CD4-positive, alpha-beta T cell (primary cell): ENCODE data around the gene GAREM1. TPM values are rescaled to one million over a fixed set of nuclear protein-coding genes. Genes with fewer than 3 reads are reported as not detected.
A peak's percentile ranks its signal among the peaks of the same experiment; 100 is the strongest.

Experiments used
- ATAC-seq: fragments of 200-7000 bp; cut with Tn5 transposase; one replicate; pipeline ENCODE4 v1.10.0; 2022; ENCODE audit warnings: mild to moderate bottlenecking; ENCODE audit not compliant: poor library complexity
- CTCF ChIA-PET: fragments of 350-600 bp; sonication (Branson Sonifier 250); formaldehyde crosslinking; loops from one replicate; lab custom pipeline; 2021; ENCODE audit warnings: antibody characterized with exemption, inconsistent platforms; lab: Charles Lee
- POLR2A ChIA-PET: fragments of 350-600 bp; sonication (Branson Sonifier 250); formaldehyde crosslinking; loops from one replicate; lab custom pipeline; 2021; ENCODE audit warnings: antibody characterized with exemption, inconsistent platforms; lab: Charles Lee
- DNase-seq, 14 experiments: peaks; one replicate each; pipeline ENCODE4 v3.0.0-alpha.2; 2013 to 2020; ENCODE audit warnings: mixed read lengths in 2 of 14
- H3K27ac ChIP-seq, 2 donors: one replicate each; pipeline versions ENCODE4 v1.5.1 to v1.7.0; 2013; ENCODE audit warnings: low read length in 2 of 2, low read depth in 1 of 2, mild to moderate bottlenecking in 1 of 2
- H3K27me3 ChIP-seq, 2 experiments: 1 replicate in 1 of 2; 2 replicates in 1 of 2; pipeline versions ENCODE4 v1.6.1 to v1.7.0; 2013; ENCODE audit warnings: low read length in 2 of 2, control low read depth in 1 of 2, mild to moderate bottlenecking in 1 of 2, moderate library complexity in 1 of 2; ENCODE audit not compliant: insufficient read depth in 2 of 2, control insufficient read depth in 1 of 2
- H3K36me3 ChIP-seq: one replicate; pipeline ENCODE4 v1.6.1; 2013; ENCODE audit warnings: low read length, control low read depth; ENCODE audit not compliant: insufficient read depth
- H3K4me1 ChIP-seq: one replicate; pipeline ENCODE4 v1.6.1; 2013; ENCODE audit warnings: low read length, control low read depth; ENCODE audit not compliant: insufficient read depth
- H3K4me3 ChIP-seq: one replicate; pipeline ENCODE4 v1.5.1; 2013; ENCODE audit warnings: mild to moderate bottlenecking, low read length, moderate library complexity
- H3K9me3 ChIP-seq, 2 experiments: 1 replicate in 1 of 2; 2 replicates in 1 of 2; pipeline versions ENCODE4 v1.6.1 to v1.7.0; 2013; ENCODE audit warnings: low read length in 2 of 2, mild to moderate bottlenecking in 2 of 2, control low read depth in 1 of 2, moderate library complexity in 1 of 2; ENCODE audit not compliant: control insufficient read depth in 1 of 2, insufficient read depth in 1 of 2
- H3K27ac Mint-ChIP-seq: one replicate; pipeline ENCODE4 v1.8.0; 2020; ENCODE audit warnings: mixed read lengths
- H3K27me3 Mint-ChIP-seq: one replicate; pipeline ENCODE4 v1.8.0; 2021; ENCODE audit warnings: mixed read lengths
- H3K36me3 Mint-ChIP-seq: one replicate; pipeline ENCODE4 v1.8.0; 2021; ENCODE audit warnings: low read depth, mixed read lengths
- H3K4me1 Mint-ChIP-seq: one replicate; pipeline ENCODE4 v1.8.0; 2021; ENCODE audit warnings: low read depth, mixed read lengths
- H3K4me3 Mint-ChIP-seq: one replicate; pipeline ENCODE4 v1.8.0; 2020; ENCODE audit warnings: mild to moderate bottlenecking, mixed read lengths
- H3K9me3 Mint-ChIP-seq: one replicate; pipeline ENCODE4 v1.8.0; 2020; ENCODE audit warnings: mixed read lengths
- CTCF ChIP-seq: fragments of 200-600 bp; IDR thresholded peaks from one replicate; pipeline ENCODE4 v1.8.0; 2022; ENCODE audit warnings: antibody characterized with exemption, mild to moderate bottlenecking
- intact Hi-C, 2 experiments: fragments of 100-400 bp; cut with DNase I in 1 of 2; cut with micrococcal nuclease in 1 of 2; formaldehyde crosslinking; loops; one replicate each; pipeline versions ENCODE4 v1.15.1 to v1.9.0; 2023 to 2025; cut with DNase I, micrococcal nuclease
- total RNA-seq, 174 experiments: library from RNA in 2 of 174; stranded (reverse) in 2 of 174; gene quantifications; one replicate each; pipeline ENCODE4 v1.2.3 and lab custom pipeline; 2021 to 2026

GAREM1 gene
- total RNA-seq, 2 experiments from 2014 or later: 0.14 to 0.34 TPM

GRCh38 chr18:32290810-32291209, 179.9 kb downstream of the GAREM1 start:
- Mint-ChIP-seq H3K9me3 (no peaks in the 10 kb centered on the region), H3K27me3 (peaks cover 20% of the 10 kb centered on the region), H3K4me1 (no peaks in the 10 kb centered on the region), H3K36me3 (no peaks in the 10 kb centered on the region), H3K27ac (no peak overlapping the region), H3K4me3 (no peak overlapping the region)
- no peak overlapping the region for H3K4me3 ChIP-seq
- ChIA-PET CTCF (interaction anchor here (1.8 kb wide), 1 partner anchor 13 kb away, joined by 7 read pairs; no protein-coding TSS in a partner anchor), POLR2A (no interaction called here)
- intact Hi-C loops: no loop called here
- DNase-seq (no peak), ATAC-seq (no peak)
- H3K4me1 ChIP-seq: no peaks in the 10 kb centered on the region
- no peaks in the 10 kb centered on the region for H3K36me3 ChIP-seq
- no peak for TF ChIP-seq CTCF
- H3K27me3 ChIP-seq: no peaks in the 10 kb centered on the region
- H3K9me3 ChIP-seq: no peaks in the 10 kb centered on the region
- no peak overlapping the region for H3K27ac ChIP-seq

- CTCF ChIA-PET: interaction anchor here (0.5 to 1.8 kb wide), 3 partner anchors 12 to 260 kb away, joined by 3 to 7 read pairs (median 4); no protein-coding TSS in a partner anchor
- TF ChIP-seq CTCF: peak; percentile 49
- H3K9me3 Mint-ChIP-seq: no peaks in the 10 kb centered on the region
- Histone ChIP-seq H3K4me1 (no peaks in the 10 kb centered on the region), H3K9me3 (no peaks in the 10 kb centered on the region), H3K36me3 (no peaks in the 10 kb centered on the region), H3K4me3 (no peak overlapping the region), H3K27ac (no peak overlapping the region), H3K27me3 (peaks cover 0 to 3% of the 10 kb centered on the region in 2 experiments)
- peak in 8 of 14 experiments; percentile 2 to 50 (median 22) for DNase-seq
- no peak overlapping the region for H3K27ac Mint-ChIP-seq
- no peaks in the 10 kb centered on the region for H3K4me1 Mint-ChIP-seq
- POLR2A ChIA-PET: no interaction called here
- no peaks in the 10 kb centered on the region for H3K36me3 Mint-ChIP-seq
- H3K4me3 Mint-ChIP-seq: no peak overlapping the region
- no peak for ATAC-seq
- H3K27me3 Mint-ChIP-seq: peaks cover 20% of the 10 kb centered on the region
- intact Hi-C loops: loop anchor here (5.0 to 10.0 kb wide), 2 partner anchors 185 to 258 kb away; partner anchors contain the start of gene GAREM1 (in 1 of the 2)
Measured at GRCh38 chr18:32289483-32290075, 181.1 kb downstream of the GAREM1 start.

GRCh38 chr18:32287873-32288272, 182.8 kb downstream of the GAREM1 start:
- no peak overlapping the region for H3K4me3 Mint-ChIP-seq
- H3K27ac Mint-ChIP-seq: no peak overlapping the region
- Histone ChIP-seq H3K27me3 (peaks cover 0 to 3% of the 10 kb centered on the region in 2 experiments), H3K9me3 (no peaks in the 10 kb centered on the region), H3K4me1 (no peaks in the 10 kb centered on the region), H3K36me3 (no peaks in the 10 kb centered on the region), H3K4me3 (no peak overlapping the region), H3K27ac (no peak overlapping the region)
- H3K4me1 Mint-ChIP-seq: no peaks in the 10 kb centered on the region
- no peaks in the 10 kb centered on the region for H3K9me3 Mint-ChIP-seq
- POLR2A ChIA-PET: no interaction called here
- DNase-seq (no peak), ATAC-seq (no peak)
- no peak for TF ChIP-seq CTCF
- CTCF ChIA-PET: no interaction called here
- intact Hi-C loops: loop anchor here (5.0 to 10.0 kb wide), 2 partner anchors 187 to 259 kb away; partner anchors contain the start of gene GAREM1 (in 1 of the 2)
- no peaks in the 10 kb centered on the region for H3K36me3 Mint-ChIP-seq
- H3K27me3 Mint-ChIP-seq: peaks cover 17% of the 10 kb centered on the region
